ENCODE measurements around the gene UGT1A10.

UGT1A10 gene

DNA sequence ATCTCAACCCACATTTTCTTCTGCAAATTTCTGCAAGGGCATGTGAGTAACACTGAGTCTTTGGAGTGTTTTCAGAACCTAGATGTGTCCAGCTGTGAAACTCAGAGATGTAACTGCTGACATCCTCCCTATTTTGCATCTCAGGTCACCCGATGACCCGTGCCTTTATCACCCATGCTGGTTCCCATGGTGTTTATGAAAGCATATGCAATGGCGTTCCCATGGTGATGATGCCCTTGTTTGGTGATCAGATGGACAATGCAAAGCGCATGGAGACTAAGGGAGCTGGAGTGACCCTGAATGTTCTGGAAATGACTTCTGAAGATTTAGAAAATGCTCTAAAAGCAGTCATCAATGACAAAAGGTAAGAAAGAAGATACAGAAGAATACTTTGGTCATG is 131.8 kb downstream of the UGT1A10 start:
- no peak for DNase-seq (ENCODE audit: low read depth in 2 of 2, low spot score in 1 of 2)

DNA sequence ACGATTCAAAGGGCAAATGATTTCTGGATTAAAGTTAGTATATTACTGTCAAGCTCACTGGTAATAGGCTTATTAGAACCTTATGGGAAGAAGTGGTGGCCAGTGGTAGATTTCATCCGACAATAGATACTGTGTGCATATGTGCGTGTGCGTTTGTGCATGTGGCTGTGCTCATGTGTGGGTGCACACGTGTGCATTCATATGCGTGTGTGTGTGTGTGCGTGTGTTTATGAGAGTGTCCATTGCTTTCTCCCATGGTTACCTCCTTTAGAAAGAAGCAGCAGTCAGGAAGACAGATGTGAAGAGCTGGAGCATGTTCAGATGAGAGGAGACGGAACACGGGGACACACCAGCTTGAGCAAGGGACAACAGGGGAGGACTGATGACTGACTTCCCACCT is 133.0 kb downstream of the UGT1A10 start:
- DNase-seq (ENCODE audit: low read depth in 2 of 2, low spot score in 1 of 2): no peak

GRCh38 chr2:233772153-233772552 is 135.9 kb downstream of the UGT1A10 start:
- DNase-seq (ENCODE audit: low read depth in 2 of 2, low spot score in 1 of 2): no peak

- no peak for DNase-seq (ENCODE audit: low read depth in 2 of 2, low spot score in 1 of 2)
Measured at GRCh38 chr2:233772583-233772982, 136.3 kb downstream of the UGT1A10 start.

DNA sequence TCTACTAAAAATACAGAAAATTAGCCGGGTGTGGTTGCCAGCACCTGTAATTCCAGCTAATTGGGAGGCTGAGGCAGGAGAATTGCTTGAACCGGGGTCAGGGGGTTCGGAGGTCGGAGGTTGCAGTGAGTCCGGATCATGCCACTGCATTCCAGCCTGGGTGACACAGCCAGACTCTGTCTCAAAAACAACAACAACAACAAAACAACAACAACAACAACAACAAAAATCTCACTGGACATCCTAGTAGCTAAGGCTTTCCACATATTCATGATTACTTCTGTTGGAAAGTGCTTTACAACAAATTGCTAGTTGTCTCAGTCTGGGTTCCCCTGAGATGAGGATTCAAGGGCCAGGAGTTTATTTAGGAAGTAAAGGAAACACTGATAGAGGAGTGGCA is 137.6 kb downstream of the UGT1A10 start:
- DNase-seq (ENCODE audit: low read depth in 2 of 2, low spot score in 1 of 2): no peak

DNA sequence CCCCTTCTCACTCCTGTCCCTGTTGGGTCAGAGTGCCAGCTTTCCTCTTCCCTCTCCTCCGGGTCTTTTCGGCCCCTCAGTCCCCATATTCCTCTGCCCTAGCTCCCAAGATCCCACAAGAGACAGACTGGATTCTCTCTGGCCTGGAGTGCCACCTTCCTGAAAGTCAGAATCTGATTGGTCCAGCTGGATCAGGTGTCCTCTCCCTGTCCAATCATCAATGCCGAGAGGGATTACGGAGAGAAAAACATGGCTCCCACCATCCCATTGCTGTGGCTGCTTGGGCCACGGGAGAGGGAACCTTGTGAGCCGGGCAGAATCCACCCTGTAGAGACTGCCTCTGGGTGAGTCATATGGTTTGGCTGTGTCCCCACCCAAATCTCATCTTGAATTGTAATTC is 139.2 kb downstream of the UGT1A10 start:
- no peak for DNase-seq (ENCODE audit: low read depth in 2 of 2, low spot score in 1 of 2)

DNA sequence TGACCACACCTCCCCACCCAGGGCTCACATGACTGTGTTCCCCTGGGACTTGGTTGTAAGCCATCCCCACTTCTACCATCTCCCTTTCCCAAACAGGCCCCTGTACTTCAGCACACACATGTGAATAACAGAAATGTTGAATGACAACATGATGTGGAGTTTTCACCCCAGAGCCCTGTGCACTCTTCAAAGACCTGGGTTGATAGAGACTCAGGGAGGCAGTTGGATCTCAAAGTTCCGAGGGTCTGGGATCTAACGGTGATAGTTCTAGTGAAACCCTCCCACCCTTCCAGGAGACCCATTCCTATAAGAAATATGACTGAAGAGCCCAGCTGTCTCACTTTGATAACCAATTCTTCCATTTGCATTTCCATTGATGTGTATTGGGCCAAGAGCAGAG is 141.8 kb downstream of the UGT1A10 start, which contains the start of gene MROH2A:
MROH2A (plus strand) TSS at position 301 of the 400 bp plus-strand sequence. CDS start 1,029 bp downstream, outside the sequence.
- no peak for DNase-seq (ENCODE audit: low read depth in 2 of 2, low spot score in 1 of 2)

DNA sequence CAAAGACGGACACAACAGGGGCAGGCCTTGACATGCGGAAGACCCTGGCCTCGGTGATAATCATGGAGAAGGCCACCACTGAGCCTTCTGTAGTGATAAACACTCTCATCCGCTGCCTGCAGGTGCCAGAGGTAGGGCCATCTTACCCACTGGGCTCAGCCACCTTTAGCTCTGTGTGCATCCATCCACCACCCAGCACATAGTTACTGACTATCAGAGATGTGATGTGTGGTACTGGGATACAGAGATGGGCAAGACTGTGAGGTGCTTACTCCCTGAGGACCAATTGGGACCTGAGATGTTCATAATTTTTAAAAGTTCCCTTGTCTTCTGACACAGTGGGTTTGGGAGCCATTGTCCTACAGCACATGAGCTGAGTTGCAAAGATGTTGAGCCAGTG is 143.5 kb downstream of the UGT1A10 start:
- DNase-seq (ENCODE audit: low read depth in 2 of 2, low spot score in 1 of 2): no peak

- DNase-seq (ENCODE audit: low read depth in 2 of 2, low spot score in 1 of 2): no peak
Measured at GRCh38 chr2:233780771-233781170, 144.5 kb downstream of the UGT1A10 start.

DNA sequence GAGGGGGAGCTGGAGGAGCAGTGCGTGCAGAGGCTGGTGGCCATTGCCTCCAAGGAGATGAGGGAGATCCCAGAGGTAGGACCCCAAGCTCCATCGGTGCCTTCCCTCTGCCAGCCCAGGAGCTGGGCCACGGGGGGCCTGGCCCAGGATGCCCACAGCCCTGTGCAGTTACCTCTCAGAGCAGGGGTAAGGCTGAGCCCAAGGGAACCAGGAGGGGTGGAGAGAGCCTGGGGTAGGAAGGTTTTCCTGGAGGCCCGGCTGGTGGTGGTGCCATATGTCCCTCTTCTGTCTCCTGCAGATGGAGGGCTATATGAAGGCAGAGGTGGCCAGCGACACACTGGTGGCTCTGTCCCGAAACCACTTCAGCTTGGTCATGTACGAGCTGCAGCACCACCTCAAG is 153.3 kb downstream of the UGT1A10 start:
- no peak for DNase-seq (ENCODE audit: low read depth in 2 of 2, low spot score in 1 of 2)

DNA sequence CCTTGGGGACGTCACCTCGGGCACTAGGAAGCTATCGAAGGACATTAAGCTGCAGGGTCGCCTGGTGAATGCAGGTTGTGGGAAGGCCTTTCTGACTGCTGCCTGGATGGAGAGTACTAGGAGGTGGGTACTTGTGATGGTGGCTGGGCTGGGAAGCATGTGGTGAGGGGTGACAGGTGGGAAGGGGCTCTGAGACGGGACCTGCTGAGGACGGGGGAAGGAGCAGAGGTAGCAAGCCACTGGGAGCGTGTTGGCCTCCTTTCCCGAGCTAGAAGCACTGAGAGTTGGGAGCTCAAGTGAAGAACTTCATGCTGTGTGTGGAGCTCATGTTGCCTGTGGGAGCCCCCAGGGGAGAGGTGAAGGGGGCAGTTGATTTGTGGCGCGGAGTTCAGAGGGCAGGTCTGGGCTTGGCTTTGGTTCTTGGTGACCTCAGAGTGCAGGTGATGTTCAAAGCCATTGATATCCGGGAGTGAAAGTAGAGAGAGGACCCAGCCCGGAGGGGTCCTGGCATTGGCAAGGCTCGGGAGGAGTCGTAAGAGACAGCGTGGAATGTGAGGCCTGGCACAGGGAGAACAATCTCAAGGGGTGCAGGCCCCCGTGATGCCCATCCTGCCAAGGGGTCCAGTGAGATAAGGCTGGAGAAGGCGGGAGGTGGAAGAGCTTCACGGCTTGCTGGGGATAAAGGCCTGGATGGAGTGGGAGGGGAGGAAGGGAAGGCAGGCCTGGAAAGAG is 155.1 kb downstream of the UGT1A10 start:
- DNase-seq (ENCODE audit: low read depth in 2 of 2, low spot score in 1 of 2): no peak

GRCh38 chr2:233791883-233792329 is 155.7 kb downstream of the UGT1A10 start:
- no peak for DNase-seq (ENCODE audit: low read depth in 2 of 2, low spot score in 1 of 2)

DNA sequence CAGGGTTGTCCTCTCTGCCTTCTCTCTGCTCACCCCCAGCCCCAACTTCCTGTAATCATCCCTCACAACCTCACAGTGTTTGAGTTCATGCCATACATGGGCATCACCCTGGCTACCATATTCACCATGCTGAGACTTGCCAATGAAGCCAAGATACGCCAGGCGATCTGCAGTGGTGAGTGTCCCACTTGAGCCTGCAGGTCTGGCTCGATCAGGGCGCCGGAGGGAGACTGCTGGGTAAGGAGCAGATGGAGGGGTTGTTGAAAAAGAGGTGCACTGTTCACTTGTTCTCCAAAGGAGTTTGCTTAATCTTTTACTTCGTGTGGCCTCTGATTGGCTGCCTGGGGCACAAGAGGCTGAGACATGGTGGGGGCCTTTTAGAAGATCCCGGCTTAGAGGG is 156.5 kb downstream of the UGT1A10 start:
- DNase-seq (ENCODE audit: low read depth in 2 of 2, low spot score in 1 of 2): no peak

- DNase-seq (ENCODE audit: low read depth in 2 of 2, low spot score in 1 of 2): no peak
Measured at GRCh38 chr2:233793465-233794127, 157.3 kb downstream of the UGT1A10 start.

DNA sequence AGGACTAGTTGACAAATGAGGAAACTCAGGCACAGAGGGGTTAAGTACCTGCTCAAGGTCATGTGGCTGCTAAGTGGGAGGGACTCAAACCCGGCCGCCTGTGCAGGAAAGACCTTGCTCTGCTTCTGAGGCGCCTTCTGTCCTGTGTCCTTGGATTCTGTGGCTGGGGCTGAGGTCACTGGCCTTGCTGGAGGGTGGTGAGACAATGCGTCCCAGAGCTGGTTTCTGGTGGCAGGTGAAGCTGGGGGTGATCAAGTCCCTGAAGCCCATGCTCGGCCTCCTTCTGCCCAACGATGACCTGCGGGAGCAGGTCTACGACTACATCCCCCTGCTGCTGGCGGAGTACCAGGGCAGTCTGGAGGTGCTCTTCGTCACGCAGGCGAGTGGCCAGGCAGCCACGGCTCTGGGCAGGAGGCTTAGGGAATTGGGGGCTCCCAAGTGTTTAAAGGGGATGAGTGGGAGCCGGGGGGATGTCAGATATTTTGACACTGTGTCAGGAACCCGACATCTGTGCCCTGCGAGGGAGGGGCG is 157.9 kb downstream of the UGT1A10 start:
- DNase-seq (ENCODE audit: low read depth in 2 of 2, low spot score in 1 of 2): no peak

- DNase-seq (ENCODE audit: low read depth in 2 of 2, low spot score in 1 of 2): no peak
Measured at GRCh38 chr2:233795735-233796171, 159.5 kb downstream of the UGT1A10 start.

GRCh38 chr2:233796254-233796653 is 160.0 kb downstream of the UGT1A10 start:
- DNase-seq (ENCODE audit: low read depth in 2 of 2, low spot score in 1 of 2): no peak

- no peak for DNase-seq (ENCODE audit: low read depth in 2 of 2, low spot score in 1 of 2)
Measured at GRCh38 chr2:233798335-233799086, 162.3 kb downstream of the UGT1A10 start.

DNA sequence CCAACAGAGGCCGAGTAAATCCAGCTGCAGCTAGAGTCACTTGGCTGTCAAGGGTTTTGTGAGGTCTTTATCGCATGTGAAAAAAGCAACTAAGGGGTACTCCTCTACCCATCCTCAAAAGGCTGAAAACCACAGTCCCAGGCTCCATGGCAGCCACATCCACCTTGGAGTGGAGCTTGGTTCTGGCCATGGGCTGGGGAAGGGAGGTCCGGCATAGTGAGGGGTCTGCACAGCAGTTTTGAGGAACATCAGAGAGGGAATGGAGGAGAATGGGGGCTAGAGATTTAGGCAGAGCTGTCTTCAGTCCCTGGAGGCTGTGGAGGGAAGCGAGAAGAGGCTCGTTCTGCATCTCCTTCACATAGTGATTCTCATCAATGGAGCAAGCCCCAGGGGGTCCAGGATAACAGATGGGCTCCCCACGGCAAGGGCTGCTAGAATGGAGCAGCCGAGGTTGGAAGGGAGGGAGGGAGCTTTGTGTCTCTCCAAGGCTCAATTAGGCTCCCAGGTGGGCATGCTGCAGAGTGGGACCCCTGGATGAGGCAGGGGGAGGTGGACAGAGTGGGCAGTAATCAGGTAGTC is 162.9 kb downstream of the UGT1A10 start:
- no peak for DNase-seq (ENCODE audit: low read depth in 2 of 2, low spot score in 1 of 2)

DNA sequence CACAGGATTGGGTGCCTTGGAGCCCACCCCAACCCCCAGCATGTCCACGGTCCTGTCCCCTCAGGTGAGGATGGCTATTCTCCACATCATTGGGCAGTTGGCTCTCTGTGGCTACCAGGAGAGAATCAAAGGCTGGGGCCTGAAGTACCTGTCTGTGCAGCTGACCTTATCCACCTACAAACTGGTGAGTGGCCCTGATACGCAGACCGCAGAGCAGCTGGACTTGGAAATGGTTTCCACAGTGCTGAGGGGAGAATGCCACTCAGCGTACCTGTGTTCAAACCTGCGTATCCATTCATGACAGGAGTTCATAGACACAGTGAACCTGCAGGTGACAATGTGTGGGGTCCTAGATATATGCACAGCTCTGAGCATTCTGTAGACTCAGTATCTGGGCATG is 163.5 kb downstream of the UGT1A10 start:
- no peak for DNase-seq (ENCODE audit: low read depth in 2 of 2, low spot score in 1 of 2)

DNA sequence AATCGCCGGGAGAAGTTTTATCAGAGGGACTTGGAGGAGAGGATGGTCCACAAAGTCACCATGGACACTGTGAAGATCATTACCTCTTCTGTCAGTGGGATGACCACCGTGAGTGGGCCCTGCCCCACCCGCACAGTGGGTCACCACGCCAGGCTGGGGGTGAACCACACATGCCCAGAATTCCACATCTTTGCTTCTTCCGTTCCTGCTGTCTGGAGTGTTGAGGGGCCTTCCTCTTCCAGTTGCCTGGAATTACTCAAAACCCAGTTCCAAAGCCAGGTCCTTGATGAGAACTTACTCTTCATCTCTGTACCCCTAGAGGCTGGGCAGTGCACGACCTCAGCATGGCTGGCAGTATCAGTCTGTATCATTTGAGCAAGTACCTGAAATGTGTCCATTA is 164.0 kb downstream of the UGT1A10 start:
- DNase-seq (ENCODE audit: low read depth in 2 of 2, low spot score in 1 of 2): no peak
